ENCODE results near the gene DNMT1. TPM values are rescaled to one million over a fixed set of nuclear protein-coding genes. Genes with fewer than 3 reads are reported as not detected.

Gene DNMT1
- total RNA-seq, 2 donors from 2014 or later, result 57.5 to 61.2 TPM

DNA sequence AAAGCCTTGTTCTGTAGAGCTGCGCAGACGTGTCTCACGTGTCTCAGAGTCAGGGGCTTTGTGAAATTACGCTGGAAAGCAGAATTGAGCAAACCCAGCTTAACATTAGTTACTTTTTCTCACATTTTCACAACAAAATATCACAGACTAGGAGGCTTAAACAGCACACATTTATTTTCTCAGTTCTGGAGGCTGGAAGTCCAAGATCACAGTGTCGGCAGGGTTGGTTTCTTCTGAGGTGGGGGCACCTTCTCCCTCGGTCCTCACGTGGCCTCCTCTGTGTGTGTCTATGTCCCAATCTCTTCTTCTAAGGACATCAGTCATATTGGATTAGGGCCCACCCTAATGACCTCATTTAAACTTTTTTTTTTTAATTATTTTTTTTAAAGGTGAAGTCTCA, 70.3 kb downstream of the DNMT1 start:
- TF ChIP-seq, protein P1, sequence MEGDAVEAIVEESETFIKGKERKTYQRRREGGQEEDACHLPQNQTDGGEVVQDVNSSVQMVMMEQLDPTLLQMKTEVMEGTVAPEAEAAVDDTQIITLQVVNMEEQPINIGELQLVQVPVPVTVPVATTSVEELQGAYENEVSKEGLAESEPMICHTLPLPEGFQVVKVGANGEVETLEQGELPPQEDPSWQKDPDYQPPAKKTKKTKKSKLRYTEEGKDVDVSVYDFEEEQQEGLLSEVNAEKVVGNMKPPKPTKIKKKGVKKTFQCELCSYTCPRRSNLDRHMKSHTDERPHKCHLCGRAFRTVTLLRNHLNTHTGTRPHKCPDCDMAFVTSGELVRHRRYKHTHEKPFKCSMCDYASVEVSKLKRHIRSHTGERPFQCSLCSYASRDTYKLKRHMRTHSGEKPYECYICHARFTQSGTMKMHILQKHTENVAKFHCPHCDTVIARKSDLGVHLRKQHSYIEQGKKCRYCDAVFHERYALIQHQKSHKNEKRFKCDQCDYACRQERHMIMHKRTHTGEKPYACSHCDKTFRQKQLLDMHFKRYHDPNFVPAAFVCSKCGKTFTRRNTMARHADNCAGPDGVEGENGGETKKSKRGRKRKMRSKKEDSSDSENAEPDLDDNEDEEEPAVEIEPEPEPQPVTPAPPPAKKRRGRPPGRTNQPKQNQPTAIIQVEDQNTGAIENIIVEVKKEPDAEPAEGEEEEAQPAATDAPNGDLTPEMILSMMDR (IDR thresholded peaks at IDR 0.05), result no peak
- Histone ChIP-seq H3K27ac (no peak overlapping the region), H3K9me3 (no peaks in the 10 kb centered on the region), H3K27me3 (replicated peaks; ENCODE audit: insufficient read depth) (no peaks in the 10 kb centered on the region), H3K36me3 (no peaks in the 10 kb centered on the region), H3K4me1 (ENCODE audit: control insufficient read depth in 1 of 2, low read depth in 2 of 2) (peaks cover 22 to 25% of the 10 kb centered on the region in 2 donors), H3K4me3 (no peak overlapping the region)
- ATAC-seq (ENCODE audit: insufficient number of reproducible peaks, low FRiP score, low read depth), result no peak
- no peak for DNase-seq (ENCODE audit: low spot score)

DNA sequence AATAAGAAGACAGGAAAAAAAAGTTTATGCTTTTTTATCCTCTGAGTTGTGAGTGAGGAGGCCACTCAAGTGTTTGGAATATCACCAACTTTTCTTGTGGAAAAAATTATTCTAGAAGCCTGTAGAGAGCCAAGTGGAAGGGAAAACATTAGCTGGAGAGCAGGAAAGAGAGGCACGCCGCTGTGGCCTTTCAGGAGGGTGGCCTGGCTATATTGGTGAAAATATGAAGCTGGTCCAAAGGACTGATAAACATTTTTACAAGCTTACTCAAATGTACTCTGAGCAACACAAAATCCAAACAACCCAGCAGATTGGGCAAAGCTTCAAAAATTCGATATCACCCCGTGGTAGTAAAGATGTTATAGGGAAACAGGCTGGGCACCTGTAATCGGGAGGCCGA, 72.7 kb downstream of the DNMT1 start:
- peaks cover 33 to 35% of the 10 kb centered on the region in 2 donors for H3K4me1 ChIP-seq (ENCODE audit: control insufficient read depth in 1 of 2, low read depth in 2 of 2)
- H3K36me3 ChIP-seq, result peaks cover 8% of the 10 kb centered on the region
- DNase-seq (ENCODE audit: low spot score), result no peak
- H3K4me3 ChIP-seq, result no peak overlapping the region
- TF ChIP-seq, protein P1 (IDR thresholded peaks at IDR 0.05), result no peak
- peak overlapping the region; percentile 82 to 88 for H3K27ac ChIP-seq
- H3K27me3 ChIP-seq (replicated peaks; ENCODE audit: insufficient read depth), result no peaks in the 10 kb centered on the region
- peak; percentile 36 for ATAC-seq (ENCODE audit: insufficient number of reproducible peaks, low FRiP score, low read depth)
- H3K9me3 ChIP-seq, result no peaks in the 10 kb centered on the region

DNA sequence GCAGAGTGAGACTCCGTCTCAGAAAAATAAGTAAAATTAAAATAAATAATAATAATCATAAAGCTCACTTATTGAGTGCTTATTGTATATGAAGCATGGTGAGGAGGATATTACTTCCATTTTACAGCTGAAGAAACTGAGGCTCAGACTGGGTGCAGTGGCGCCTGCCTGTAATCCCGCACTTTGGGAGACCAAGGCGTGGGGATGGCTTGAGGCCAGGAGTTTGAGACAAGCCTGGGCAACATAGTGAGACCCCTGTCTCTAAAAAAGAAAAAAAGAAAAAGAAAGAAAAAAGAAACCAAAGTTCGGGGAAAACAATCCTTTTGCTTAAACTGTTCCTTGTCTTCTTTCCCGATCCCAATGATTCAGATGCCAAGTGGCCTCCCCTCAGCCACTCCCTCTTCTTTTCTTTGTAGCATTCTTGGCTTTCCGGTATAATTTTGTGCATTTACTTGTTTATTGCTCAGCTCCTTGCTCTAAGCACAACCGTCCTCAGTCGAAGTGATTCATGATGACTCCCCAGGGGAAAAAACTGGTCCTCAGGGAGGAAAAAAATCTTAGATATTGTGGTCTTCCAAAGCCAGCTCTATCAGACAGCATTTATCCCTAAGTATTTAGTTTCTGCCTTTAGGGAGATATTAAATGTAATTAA, 74.1 kb downstream of the DNMT1 start:
- TF ChIP-seq, protein P1 (IDR thresholded peaks at IDR 0.05), result no peak
- H3K4me1 ChIP-seq (ENCODE audit: control insufficient read depth in 1 of 2, low read depth in 2 of 2), result peaks cover 33 to 35% of the 10 kb centered on the region in 2 donors
- no peaks in the 10 kb centered on the region for H3K9me3 ChIP-seq
- no peak for ATAC-seq (ENCODE audit: insufficient number of reproducible peaks, low FRiP score, low read depth)
- H3K4me3 ChIP-seq, result peak overlapping the region; percentile 47
- peak overlapping the region; percentile 82 to 88 for H3K27ac ChIP-seq
- H3K27me3 ChIP-seq (replicated peaks; ENCODE audit: insufficient read depth), result no peaks in the 10 kb centered on the region
- no peak for DNase-seq (ENCODE audit: low spot score)
- H3K36me3 ChIP-seq, result peaks cover 21% of the 10 kb centered on the region

DNA sequence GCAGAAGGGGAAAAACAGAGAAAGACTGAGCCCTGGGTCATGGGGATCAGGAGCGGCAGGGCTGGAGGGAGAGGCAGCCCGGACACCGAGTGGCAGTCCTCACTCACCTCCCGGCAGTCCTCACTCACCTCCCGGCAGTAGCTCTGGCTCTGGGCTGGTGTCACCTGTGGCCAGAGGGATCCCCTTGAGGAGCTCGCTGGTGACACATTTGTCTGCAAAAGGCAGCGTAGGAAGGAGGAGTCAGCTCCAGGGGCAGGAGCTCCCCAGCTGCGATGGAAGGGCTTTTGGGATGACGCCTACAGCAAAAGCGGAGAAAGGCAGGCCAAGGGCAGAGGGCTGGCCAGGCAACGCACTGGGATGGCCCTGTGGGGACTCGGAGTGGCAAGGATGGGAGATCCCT, 75.8 kb downstream of the DNMT1 start:
- Histone ChIP-seq H3K36me3 (peaks cover 31% of the 10 kb centered on the region), H3K27me3 (replicated peaks; ENCODE audit: insufficient read depth) (no peaks in the 10 kb centered on the region), H3K9me3 (no peaks in the 10 kb centered on the region), H3K27ac (peak overlapping the region in 1 of 2 donors; percentile 88), H3K4me3 (peak overlapping the region; percentile 82), H3K4me1 (ENCODE audit: control insufficient read depth in 1 of 2, low read depth in 2 of 2) (peaks cover 33 to 35% of the 10 kb centered on the region in 2 donors)
- DNase-seq (ENCODE audit: low spot score), result no peak
- TF ChIP-seq, protein P1 (IDR thresholded peaks at IDR 0.05), result no peak
- no peak for ATAC-seq (ENCODE audit: insufficient number of reproducible peaks, low FRiP score, low read depth)

DNA sequence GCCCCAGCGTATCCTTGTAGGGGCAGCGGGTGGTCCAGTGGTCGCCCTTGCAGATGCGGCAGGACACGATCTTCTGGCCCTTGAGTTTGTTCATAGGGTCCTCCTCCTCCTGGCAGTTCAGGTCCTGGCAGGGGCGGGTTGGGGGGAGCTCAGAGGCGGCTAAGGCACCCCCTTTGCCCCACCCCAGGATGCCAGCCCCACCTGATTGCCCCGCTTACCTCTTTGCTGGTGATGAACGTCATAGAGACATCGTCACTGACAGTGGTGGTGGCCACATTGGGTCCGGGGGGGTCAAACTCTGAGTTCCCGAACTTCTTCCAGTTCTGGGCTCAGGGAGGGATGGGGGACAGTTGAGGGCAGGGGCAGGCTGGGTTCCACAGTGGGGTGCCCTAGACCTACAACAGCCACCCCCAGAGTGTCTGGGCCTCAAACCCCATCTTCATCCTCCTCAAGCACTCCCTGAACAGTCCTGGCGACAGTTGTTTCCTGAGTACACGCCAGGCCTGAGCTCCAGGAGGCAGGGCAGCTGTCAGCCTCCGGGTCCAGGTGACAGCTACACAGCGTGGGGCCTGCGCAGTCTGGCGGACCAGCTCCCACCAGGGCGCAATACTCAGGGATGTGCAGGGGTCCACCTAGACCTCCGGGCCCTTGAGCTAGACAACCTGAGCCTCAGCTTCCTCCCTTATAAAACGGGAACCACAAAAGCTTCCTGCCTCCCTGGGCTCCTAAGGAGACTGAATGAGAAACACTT, 77.7 kb downstream of the DNMT1 start:
- TF ChIP-seq, protein P1 (IDR thresholded peaks at IDR 0.05), result no peak
- Histone ChIP-seq H3K36me3 (peaks cover 31% of the 10 kb centered on the region), H3K4me3 (no peak overlapping the region), H3K9me3 (no peaks in the 10 kb centered on the region), H3K27me3 (replicated peaks; ENCODE audit: insufficient read depth) (no peaks in the 10 kb centered on the region), H3K4me1 (ENCODE audit: control insufficient read depth in 1 of 2, low read depth in 2 of 2) (peaks cover 28 to 32% of the 10 kb centered on the region in 2 donors), H3K27ac (no peak overlapping the region)
- DNase-seq (ENCODE audit: low spot score), result no peak
- no peak for ATAC-seq (ENCODE audit: insufficient number of reproducible peaks, low FRiP score, low read depth)

All from thoracic aorta (tissue), 2 donors.